CMK (cell line): ENCODE measurements around the gene CRYZL1.

Experiments
- DNase-seq: peaks from one replicate; pipeline ENCODE4 v3.0.0-alpha.2; 2010; ENCODE audit warnings: low read depth

Gene CRYZL1

GRCh38 chr21:33541105-33541711, 100.3 kb downstream of the CRYZL1 start:
- peak; percentile 59 for DNase-seq

- DNase-seq, result no peak
These were observed 100.8 kb downstream of the CRYZL1 start for GRCh38 chr21:33540711-33541104.

- no peak for DNase-seq
These were observed 101.9 kb downstream of the CRYZL1 start for GRCh38 chr21:33539616-33540015.
